ENCODE results near the gene ZNF512B. TPM values are rescaled to one million over a fixed set of nuclear protein-coding genes. Genes with fewer than 3 reads are reported as not detected.

ZNF512B gene
- total and polyA plus RNA-seq, 4 donors = 1.8 to 11.8 (median 9.8) TPM

GRCh38 chr20:63945031-63945658 lies 24.6 kb downstream of the ZNF512B start:
- WGBS = 95% methylated on average over 17 of the region's 17 CpGs
- no peaks in the 10 kb centered on the region for H3K27me3 ChIP-seq (ENCODE audit: control insufficient read depth in 4 of 4, insufficient read depth in 4 of 4, low read length in 3 of 4)
- H3K4me1 ChIP-seq (ENCODE audit: control insufficient read depth in 4 of 4, insufficient read depth in 4 of 4, low read length in 3 of 4) = peaks cover 11 to 30% (median 25%) of the 10 kb centered on the region in 4 donors
- H3K4me3 ChIP-seq (ENCODE audit: low read depth in 1 of 3, low read length in 3 of 3) = no peak overlapping the region
- no peaks in the 10 kb centered on the region for H3K9me3 ChIP-seq (ENCODE audit: control insufficient read depth in 4 of 4, low read length in 3 of 4)
- TF ChIP-seq NR2F2 (IDR thresholded peaks at IDR 0.05) (no peak), FOXA2 (IDR thresholded peaks at IDR 0.05) (no peak), RXRA (IDR thresholded peaks at IDR 0.05) (no peak), ATF3 (IDR thresholded peaks at IDR 0.05) (no peak), HNF4G (IDR thresholded peaks at IDR 0.05) (no peak), GABPA (IDR thresholded peaks at IDR 0.05 in 1 of 2, conservative IDR thresholded peaks at IDR 0.05 in 1 of 2) (no peak), SP1 (IDR thresholded peaks at IDR 0.05) (no peak), RAD21 (IDR thresholded peaks at IDR 0.05) (no peak), MAX (IDR thresholded peaks at IDR 0.05) (no peak)
- DNase-seq (ENCODE audit: low spot score) = no peak
- no peak overlapping the region for H3K9ac ChIP-seq (ENCODE audit: low read depth in 1 of 2, low read length in 2 of 2)
- no peak overlapping the region for H3K27ac ChIP-seq (ENCODE audit: low read depth in 1 of 2, low read length in 2 of 2)
- H3K36me3 ChIP-seq (ENCODE audit: control insufficient read depth in 4 of 4, insufficient read depth in 3 of 4, low read depth in 1 of 4, low read length in 3 of 4) = peaks cover 13 to 44% (median 17%) of the 10 kb centered on the region in 4 donors

GRCh38 chr20:63944078-63944941 lies 25.4 kb downstream of the ZNF512B start:
- no peak overlapping the region for H3K27ac ChIP-seq (ENCODE audit: low read depth in 1 of 2, low read length in 2 of 2)
- H3K9ac ChIP-seq (ENCODE audit: low read depth in 1 of 2, low read length in 2 of 2) = no peak overlapping the region
- no peaks in the 10 kb centered on the region for H3K27me3 ChIP-seq (ENCODE audit: control insufficient read depth in 4 of 4, insufficient read depth in 4 of 4, low read length in 3 of 4)
- peaks cover 16 to 46% (median 18%) of the 10 kb centered on the region in 4 donors for H3K36me3 ChIP-seq (ENCODE audit: control insufficient read depth in 4 of 4, insufficient read depth in 3 of 4, low read depth in 1 of 4, low read length in 3 of 4)
- no peak overlapping the region for H3K4me3 ChIP-seq (ENCODE audit: low read depth in 1 of 3, low read length in 3 of 3)
- H3K4me1 ChIP-seq (ENCODE audit: control insufficient read depth in 4 of 4, insufficient read depth in 4 of 4, low read length in 3 of 4) = peaks cover 6 to 21% (median 17%) of the 10 kb centered on the region in 4 donors
- no peak for DNase-seq (ENCODE audit: low spot score)
- no peak for TF ChIP-seq ATF3 (IDR thresholded peaks at IDR 0.05)
- no peaks in the 10 kb centered on the region for H3K9me3 ChIP-seq (ENCODE audit: control insufficient read depth in 4 of 4, low read length in 3 of 4)
- 94% methylated on average over 35 of the region's 35 CpGs for WGBS

- Histone ChIP-seq H3K9me3 (ENCODE audit: control insufficient read depth in 4 of 4, low read length in 3 of 4) (no peaks in the 10 kb centered on the region), H3K4me3 (ENCODE audit: low read depth in 1 of 3, low read length in 3 of 3) (no peak overlapping the region), H3K36me3 (ENCODE audit: control insufficient read depth in 4 of 4, insufficient read depth in 3 of 4, low read depth in 1 of 4, low read length in 3 of 4) (peaks cover 16 to 49% (median 21%) of the 10 kb centered on the region in 4 donors), H3K9ac (ENCODE audit: low read depth in 1 of 2, low read length in 2 of 2) (no peak overlapping the region), H3K4me1 (ENCODE audit: control insufficient read depth in 4 of 4, insufficient read depth in 4 of 4, low read length in 3 of 4) (peaks cover 4 to 16% (median 12%) of the 10 kb centered on the region in 4 donors), H3K27me3 (ENCODE audit: control insufficient read depth in 4 of 4, insufficient read depth in 4 of 4, low read length in 3 of 4) (no peaks in the 10 kb centered on the region), H3K27ac (ENCODE audit: low read depth in 1 of 2, low read length in 2 of 2) (no peak overlapping the region)
- 98% methylated on average over 3 of the region's 3 CpGs for WGBS
- DNase-seq (ENCODE audit: low spot score) = no peak
- no peak for TF ChIP-seq NR2F2 (IDR thresholded peaks at IDR 0.05)
- TF ChIP-seq YY1 (IDR thresholded peaks at IDR 0.05) = no peak
- TF ChIP-seq FOXA2 (IDR thresholded peaks at IDR 0.05) = no peak
- no peak for TF ChIP-seq RAD21 (IDR thresholded peaks at IDR 0.05)
- no peak for TF ChIP-seq MAX (IDR thresholded peaks at IDR 0.05)
- TF ChIP-seq JUND (IDR thresholded peaks at IDR 0.05) = no peak
- TF ChIP-seq REST (IDR thresholded peaks at IDR 0.05) = no peak
- no peak for TF ChIP-seq HNF4A (conservative IDR thresholded peaks at IDR 0.05)
- TF ChIP-seq SP1 (IDR thresholded peaks at IDR 0.05) = no peak
- no peak for TF ChIP-seq GABPA (IDR thresholded peaks at IDR 0.05 in 1 of 2, conservative IDR thresholded peaks at IDR 0.05 in 1 of 2)
- TF ChIP-seq RXRA (IDR thresholded peaks at IDR 0.05) = no peak
- TF ChIP-seq HNF4G (IDR thresholded peaks at IDR 0.05) = no peak
- TF ChIP-seq EGR1 (IDR thresholded peaks at IDR 0.05; ENCODE audit: low read depth in 2 of 2) = no peak
- no peak for TF ChIP-seq TAF1 (conservative IDR thresholded peaks at IDR 0.05)
- TF ChIP-seq CTCF (IDR thresholded peaks at IDR 0.05; ENCODE audit: low read depth, low read length, missing input control) = no peak
- TF ChIP-seq FOXA1 (IDR thresholded peaks at IDR 0.05) = no peak
Measured at GRCh38 chr20:63943808-63944077, 26.0 kb downstream of the ZNF512B start.
